SW 1271 (cell line): ENCODE measurements around the gene FMN1.
A peak's percentile ranks its signal among the peaks of the same experiment; 100 is the strongest.
"Not testable (repeated sequence)": the region's sequence is repeated elsewhere in the genome, so short reads cannot be mapped to it uniquely, and the experiment has no call there.

Experiments
- DNase-seq, 2 experiments: peaks; one replicate each; lab custom pipeline; 2025; lab: John Stamatoyannopoulos, UW

Gene FMN1

DNA sequence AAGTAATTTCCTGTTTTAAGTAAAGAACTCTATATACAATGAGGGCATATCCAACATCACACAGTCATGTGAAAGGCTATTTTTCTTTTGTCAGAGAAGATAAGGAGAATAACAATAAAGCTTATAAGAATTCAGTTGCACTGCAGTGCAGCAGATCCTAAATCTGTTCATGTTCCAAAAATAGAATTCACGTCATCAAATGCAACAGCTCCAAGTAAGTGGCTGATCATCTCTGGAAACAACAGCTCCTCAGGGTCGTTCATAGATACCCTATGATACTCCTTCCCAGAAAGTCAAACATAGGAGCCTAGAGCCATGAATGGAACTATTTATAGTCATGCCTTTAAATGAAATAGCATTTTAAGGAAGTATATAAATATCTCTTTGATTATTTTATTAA, 100.2 kb downstream of the FMN1 start:
- DNase-seq, result no peak

- no peak for DNase-seq
Measured at GRCh38 chr15:33093222-33093621, 101.3 kb downstream of the FMN1 start.

- DNase-seq, result no peak
Measured at GRCh38 chr15:33091983-33092693, 102.4 kb downstream of the FMN1 start.

- DNase-seq, result no peak
Measured at GRCh38 chr15:33089878-33090757, 104.4 kb downstream of the FMN1 start.

DNA sequence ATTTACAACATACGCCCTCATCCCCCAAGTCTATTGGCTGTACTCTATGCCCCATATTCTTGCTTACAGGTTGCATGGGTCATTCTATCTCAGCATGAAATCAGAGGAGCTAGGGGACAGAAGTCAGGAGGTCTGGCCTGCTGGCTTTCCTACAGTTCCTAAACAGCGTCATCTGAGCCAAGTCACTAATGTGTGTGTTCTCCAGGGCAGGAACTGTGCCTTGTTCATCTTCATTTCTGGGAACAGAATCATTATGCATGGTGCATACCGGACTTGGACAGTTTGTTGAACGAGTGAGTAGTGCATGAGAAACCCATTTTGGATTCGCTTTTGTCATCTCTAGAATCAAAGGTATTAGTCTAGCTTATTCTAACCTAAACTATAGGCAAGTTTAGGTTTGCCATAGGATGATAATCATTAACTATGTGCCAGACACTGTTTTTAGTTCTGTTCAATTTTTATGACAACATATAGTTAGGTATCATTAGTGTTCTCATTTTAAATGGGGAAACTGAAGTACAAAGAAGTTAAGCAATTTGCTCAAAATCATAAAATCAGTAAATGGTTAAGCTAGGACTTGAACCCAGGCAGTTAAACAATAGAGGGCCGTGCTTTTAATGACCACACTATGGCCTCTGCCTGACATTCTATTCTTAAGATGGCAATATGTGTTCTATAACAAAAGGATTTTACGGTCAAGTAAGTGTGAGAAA, 105.2 kb downstream of the FMN1 start:
- DNase-seq, result no peak

DNA sequence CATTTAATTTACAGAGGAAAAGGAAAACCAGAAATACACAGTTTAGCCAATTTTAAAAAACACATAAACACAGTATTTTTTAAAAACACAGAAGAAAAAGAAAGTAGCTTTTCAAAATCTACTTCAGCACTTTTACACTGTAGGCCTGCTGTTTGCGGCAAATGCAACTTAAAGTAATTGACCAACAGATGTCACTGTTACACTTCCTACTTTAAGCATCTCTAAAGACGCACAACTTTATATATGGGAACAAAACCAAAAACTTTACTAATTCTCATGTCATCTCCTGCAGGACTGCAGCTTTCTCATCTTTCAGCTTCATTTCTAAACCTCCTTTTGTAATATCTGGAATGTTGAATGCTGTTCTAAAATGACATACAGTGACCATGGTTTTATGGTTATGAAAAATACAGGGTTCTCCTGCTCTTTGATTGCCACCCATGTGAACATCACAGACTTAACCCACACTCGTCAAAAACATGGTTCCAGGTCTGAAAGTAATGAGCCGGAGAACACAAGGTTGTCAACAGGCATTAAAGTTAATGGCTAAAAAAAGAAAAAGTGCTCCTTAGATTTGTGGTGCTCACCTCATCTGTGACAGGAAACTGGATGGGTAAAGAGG, 107.9 kb downstream of the FMN1 start:
- DNase-seq, result peak in 1 of 2 experiments; percentile 48

- no peak for DNase-seq
Measured at GRCh38 chr15:33084661-33085060, 109.9 kb downstream of the FMN1 start.

GRCh38 chr15:33083232-33084081, 111.1 kb downstream of the FMN1 start:
- DNase-seq, result no peak

DNA sequence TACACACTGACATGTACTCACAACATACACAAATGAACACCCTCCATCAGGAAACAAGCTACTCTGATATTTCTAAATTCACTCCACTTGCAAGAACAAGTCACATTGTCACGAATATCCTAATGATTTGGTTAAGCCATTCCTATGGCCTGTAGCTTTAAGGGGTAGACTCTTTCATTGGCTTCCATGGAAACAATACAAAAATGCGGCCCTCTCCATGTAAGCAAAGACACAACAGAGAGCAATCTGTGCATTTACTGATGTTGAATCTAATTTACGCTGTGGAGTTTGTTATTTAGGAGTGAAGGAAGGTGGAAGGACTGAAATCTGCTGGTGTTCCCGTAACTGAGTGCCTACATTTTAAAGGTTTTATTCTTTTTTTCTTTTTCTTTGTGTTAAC, 114.5 kb downstream of the FMN1 start:
- DNase-seq, result no peak

GRCh38 chr15:33078607-33079006, 115.9 kb downstream of the FMN1 start:
- DNase-seq, result no peak

- no peak for DNase-seq
Measured at GRCh38 chr15:33076937-33077336, 117.6 kb downstream of the FMN1 start.

DNA sequence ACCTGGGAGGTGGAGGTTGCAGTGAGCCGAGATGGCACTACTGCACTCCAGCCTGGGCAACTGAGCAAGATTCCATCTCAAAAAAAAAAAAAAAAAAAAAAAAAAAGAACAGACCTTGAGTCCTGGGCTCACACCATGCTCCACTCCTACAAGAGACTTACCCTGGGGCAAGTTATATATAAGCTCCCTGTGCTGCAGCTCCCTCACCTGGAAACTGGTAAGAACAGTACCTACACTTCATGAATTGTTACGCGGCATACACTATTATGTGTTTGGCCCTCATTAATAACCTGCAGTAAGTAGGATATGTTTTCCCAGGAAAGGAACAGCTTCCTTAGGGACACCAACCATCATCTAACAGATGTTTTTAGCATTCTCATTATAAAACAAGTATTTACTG, 119.6 kb downstream of the FMN1 start:
- no peak for DNase-seq

DNA sequence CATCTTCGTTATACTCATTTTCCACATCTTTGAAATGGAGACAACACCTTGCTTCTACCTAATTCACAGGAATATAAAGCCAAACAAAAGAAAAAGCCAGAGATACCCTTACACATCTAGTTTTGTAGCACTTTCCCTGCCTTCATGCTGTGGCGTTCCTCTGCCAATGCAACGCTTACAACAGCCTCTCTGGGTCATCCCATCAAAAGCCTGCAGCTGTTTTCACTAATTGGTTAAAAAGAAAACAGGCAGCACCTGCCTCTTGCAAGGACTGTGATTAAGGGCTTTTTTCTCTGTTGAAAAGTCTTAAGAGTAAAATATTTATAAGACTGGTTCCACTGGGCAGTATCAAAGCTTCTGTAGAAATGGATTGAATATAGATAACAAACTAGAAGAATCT, 120.3 kb downstream of the FMN1 start:
- no peak for DNase-seq

- DNase-seq, result no peak
Measured at GRCh38 chr15:33071451-33071850, 123.1 kb downstream of the FMN1 start.

GRCh38 chr15:33069903-33070302, 124.6 kb downstream of the FMN1 start:
- not testable (repeated sequence) for DNase-seq

DNA sequence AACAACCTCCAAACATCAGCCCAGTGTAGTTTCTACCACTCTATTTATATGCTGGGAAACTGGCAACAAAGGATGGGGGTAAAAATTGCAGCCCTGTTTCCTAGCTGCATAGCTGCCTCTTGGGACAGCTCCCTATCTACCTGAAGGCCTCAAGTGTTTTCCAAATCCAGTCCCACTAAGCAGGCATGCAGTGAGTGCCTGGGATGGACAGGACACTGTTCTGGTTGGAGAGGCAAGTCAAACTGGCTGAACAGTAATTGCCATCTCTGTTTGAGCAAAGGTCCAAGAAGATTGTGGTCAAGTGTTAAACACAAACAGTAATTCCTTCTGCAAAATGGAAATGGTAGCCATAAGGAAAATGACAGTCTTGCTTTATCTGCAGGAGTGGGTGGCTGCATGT, 125.4 kb downstream of the FMN1 start:
- DNase-seq, result no peak

- DNase-seq, result peak in 1 of 2 experiments; percentile 65
Measured at GRCh38 chr15:33068511-33068990, 126.0 kb downstream of the FMN1 start.

- DNase-seq, result peak; percentile 32 to 50
Measured at GRCh38 chr15:33068007-33068481, 126.5 kb downstream of the FMN1 start.

DNA sequence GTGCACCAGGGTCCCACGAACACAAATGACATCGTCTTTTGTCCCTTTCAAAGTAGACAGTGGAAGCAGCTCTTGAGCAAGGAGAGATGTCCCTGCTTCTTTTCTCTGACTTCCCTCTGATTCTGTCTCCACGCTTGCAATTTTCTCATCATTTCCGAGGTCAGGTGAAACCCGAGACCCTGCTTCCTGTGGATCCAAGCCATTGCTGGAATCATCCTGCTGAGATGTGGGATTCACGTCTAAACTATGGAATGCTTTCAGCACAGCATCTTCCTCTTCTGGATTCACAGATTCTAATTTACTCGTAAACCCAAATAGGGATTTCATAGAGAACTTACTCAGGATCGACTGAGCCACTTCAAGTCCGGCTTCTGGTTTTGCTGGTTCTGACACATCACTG, 127.1 kb downstream of the FMN1 start:
- peak in 1 of 2 experiments; percentile 29 for DNase-seq

DNA sequence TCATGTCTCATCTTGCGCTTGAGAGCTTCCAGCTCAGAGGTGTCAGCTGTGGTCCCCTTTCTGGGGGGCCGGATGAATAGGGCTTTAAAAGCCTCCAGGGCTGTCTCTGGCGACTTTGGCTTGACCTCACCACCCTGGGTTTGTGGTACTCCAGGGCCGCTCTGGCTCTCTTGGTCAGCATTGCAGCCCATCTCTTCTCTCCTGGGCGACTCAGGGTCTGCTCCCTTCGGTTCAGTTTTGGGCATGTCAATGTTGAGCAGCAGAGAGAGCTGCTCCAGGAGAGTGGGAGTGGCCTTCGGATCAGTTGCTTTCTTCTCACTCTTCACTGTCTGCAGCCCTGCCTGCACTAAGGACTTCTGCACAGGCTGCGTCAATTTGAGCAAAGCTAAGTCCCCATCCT, 127.9 kb downstream of the FMN1 start:
- DNase-seq, result no peak

DNA sequence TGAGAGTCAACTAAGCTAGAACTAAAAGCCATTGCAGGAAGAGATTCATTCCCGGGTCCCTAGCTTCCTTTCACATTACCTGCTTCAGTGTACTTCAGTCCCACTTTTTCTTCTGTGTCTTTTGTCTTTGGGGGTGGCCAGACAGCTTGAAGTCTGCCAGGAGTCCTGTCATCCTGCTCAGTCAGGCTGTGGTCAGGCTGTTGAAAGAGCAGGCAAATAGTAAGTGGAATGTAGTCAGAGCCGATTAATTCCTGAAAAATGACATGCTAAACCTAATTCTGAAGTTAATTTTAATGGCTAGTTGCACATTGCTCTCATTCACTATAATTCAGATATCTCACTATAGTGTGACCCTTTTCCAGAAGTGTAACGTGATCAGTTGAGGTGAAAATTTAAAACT, 129.6 kb downstream of the FMN1 start:
- DNase-seq, result no peak
